Amniotic stem cell (primary cell): Measurements from ENCODE around the gene RTP2.

Experiments
- DNase-seq: peaks from one replicate; lab custom pipeline; 2025; lab: John Stamatoyannopoulos, UW

RTP2 gene

GRCh38 chr3:187738331-187739093 lies 36.2 kb upstream of the RTP2 start:
- peak; percentile 76 for DNase-seq

DNA sequence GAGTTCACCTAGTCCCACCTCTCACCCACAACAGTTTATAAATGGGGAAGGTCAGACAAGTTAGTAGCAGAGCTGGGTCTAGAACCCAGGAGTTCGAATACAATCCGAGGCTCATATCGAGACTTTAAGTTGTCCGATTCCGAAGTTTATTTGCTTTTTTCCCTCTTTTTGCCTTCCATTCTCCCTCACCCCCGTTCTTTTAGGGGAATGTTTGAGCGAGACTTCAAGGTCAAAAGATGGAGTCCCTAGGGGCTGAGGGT lies 35.6 kb upstream of the RTP2 start:
- DNase-seq = no peak

DNA sequence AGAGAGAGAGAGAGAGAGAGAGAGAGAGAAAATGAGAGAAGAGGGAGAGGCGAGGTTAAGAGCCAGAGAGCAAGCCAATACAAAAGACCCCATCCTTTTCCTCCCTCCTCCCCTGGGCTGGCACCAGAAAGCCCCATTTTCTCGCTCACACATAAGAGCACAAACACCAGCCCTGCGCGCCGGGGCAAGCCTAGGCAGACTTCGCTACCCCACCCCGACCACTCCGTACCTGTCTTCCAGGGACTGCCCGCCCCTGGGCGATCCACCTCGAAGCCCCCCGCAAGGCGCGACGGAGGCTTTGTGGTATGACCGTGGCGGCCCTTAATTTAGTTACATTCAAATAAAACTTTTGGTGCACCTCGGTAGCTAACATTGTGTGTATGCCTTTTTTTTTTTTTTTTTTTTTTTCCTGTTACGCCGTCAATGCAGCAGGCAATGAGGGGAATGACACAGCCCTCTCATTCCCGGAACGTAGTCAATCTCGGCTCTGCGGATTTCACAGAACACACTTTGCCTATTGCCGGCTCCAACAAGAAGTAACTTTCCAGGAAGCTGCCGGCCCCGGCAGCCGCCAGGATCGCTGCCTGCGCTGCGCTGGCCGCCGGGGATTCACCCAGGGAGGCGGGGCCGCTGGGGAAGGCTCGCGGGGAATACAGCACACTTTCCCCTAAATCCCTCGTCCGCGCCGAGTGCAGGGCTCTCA lies 35.2 kb upstream of the RTP2 start:
- no peak for DNase-seq

DNA sequence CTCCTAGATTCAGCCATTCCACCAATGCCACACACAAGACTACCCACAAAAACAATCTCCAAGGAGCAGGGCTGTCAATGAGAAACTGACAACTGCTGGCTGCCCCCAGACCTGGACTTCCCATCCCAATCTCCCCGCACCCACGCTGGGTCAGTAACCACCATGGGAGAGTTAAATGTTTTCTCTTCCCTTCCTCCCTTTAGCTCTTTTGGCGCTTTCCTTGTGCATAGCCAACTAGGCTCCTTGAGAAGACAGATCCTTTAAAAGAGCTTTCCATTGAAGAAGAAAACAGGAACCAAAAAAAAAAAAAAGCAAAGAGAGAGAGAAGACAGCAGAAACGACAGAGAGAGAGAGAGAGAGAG lies 34.6 kb upstream of the RTP2 start:
- no peak for DNase-seq

DNA sequence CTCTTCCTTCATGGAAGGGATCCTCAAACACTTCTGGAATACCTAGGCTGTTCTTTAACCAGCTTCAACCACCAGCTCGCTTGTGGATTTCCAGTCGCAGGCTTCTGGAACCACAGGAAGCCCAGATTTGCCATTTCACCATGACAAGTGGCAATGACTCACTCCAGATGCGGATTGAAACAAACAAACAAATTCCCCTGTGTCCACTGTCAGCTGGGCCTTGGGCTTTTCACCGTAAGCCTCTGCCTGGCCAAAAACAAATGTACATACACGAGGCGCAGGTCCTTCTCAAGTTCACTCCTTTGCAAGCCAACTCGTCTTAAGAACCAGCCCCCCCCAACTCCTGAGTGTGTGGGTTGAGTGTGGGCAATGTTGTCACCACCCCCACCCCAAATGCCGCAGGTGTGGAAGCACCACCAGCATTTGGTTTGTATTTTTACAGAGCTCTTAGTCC lies 34.1 kb upstream of the RTP2 start:
- no peak for DNase-seq

DNA sequence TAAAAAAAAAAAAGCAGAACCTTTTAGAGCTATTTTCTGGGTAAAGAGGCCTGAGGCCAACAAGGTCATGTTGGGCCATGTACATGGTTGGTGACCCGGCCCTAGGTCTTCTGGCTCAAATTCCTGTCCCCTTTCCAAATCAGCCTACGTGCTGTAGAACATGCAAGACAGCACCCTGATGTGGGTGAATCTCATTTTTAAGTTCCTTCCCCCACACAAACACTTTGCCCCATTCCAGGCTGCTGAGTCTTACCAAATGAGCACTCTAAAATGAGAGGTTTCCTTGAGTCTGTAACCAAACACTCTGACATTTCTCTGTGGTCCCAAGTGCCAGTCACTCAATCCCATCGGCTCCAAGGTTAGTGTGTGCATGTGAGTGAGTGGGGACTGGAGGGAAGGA lies 33.5 kb upstream of the RTP2 start:
- DNase-seq = no peak

DNA sequence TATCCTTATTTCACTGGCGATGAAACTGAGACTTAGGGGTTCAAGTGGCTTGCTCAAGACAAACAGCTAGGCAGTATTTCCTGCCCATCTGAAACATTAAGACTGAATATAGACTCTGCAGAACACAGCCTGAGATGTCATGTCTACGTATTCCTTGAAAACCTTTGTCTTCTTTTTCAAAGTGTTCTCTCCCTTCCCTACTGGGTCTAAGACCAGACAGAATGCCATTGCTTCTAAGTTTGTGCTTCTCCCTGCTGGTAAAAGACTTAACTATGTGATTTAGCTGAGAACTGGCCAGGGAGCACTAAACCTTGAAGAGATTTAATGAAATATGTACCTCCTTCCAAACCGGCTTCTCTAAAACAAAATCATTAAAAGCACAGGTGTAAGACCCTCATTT lies 33.0 kb upstream of the RTP2 start:
- no peak for DNase-seq

DNA sequence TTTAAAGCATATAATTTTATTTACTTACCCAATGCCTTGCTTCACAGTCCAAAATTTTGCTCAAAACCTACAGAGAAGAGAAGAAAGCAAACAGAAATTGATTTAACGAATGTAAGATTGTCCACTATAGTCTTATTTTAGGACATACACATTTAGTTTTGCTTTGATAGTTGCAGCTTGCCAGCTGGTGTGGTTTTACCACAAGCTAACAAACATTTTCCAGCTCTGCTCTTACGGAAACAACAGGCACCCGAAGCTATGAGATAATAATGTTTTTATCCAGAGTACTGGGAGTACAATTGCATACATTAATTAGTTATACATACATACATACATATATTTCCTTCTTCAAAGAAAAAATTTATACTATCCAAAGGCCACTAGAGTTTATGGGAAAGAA lies 32.5 kb upstream of the RTP2 start:
- no peak for DNase-seq

- no peak for DNase-seq
Observed at GRCh38 chr3:187733371-187733770, 31.0 kb upstream of the RTP2 start.

DNA sequence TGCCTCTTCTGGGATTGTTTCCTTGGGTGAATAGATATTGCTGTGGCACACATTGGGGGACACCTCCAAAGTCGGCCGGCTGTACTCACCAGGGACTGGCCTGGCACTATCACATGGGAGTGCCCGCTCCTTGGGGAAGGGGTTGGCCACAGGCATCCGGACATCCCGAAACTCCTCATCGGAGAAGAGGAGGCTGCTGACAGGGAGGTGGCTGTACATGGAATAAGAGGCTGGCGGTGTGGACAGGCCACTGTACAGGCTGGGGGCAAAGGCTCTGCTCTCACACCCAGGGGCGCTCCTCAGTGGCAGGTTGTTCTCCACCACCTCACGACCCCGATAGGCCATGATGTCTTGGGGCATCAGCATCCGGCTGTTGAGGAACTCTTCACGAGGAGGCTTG lies 27.2 kb upstream of the RTP2 start:
- no peak for DNase-seq

GRCh38 chr3:187728940-187729583 lies 26.7 kb upstream of the RTP2 start:
- DNase-seq = no peak

DNA sequence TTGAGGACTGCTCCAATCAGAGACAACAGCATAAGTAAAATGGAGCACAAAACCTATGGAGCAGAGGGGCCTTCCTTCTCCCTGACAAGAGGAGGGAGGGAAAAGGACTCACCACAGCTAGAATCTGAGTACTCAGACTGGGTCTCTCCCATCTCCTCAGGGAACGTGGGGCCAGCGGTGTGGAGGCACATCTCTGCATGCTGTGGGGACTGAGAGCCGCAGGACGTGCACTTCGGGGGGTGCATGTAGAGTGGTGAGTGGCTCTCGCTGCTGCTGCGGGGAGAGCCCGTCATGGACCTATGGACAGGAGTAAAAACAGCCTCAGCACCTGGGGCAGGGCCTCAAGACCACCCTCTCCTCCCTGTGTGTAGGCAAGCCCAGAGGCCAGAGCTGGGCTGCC lies 25.9 kb upstream of the RTP2 start:
- DNase-seq = no peak

DNA sequence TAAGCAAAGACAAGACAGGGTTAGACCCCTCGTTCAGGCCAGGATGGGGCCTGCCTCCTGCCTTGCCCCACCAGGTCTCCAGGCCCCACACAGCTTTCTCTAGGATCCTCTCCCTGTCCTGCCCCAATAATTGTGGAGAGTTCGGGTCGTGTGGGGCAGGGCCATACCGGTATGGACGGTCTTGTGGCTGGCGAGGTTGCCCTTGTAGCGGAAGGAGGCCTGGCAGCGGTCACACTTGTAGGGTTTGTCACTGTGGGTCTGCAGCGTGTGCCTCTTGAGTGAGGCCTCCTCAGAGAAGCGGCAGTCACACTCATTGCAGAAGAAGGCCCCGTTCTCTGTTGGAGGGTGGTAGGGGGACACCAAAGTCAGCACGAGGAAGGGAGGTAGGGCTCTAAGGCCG lies 24.2 kb upstream of the RTP2 start:
- no peak for DNase-seq

- no peak for DNase-seq
Observed at GRCh38 chr3:187725653-187726370, 23.5 kb upstream of the RTP2 start.

DNA sequence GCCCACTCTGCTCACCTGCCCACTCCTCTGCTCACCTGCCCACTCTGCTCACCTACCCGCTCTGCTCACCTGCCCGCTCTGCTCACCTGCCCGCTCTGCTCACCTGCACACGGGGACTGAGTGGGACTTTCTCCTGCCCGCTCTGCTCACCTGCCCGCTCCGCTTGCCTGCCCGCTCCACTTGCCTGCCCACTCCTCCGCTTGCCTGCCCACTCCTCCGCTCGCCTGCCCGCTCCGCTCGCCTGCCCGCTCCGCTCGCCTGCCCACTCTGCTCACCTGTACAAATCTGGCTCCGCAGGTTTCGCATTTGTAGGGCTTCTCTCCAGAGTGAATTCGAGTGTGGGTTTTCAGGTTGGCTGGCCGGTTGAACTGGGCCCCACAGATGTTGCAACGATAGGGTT lies 22.9 kb upstream of the RTP2 start:
- no peak for DNase-seq

GRCh38 chr3:187722206-187722612 lies 19.9 kb upstream of the RTP2 start:
- no peak for DNase-seq

DNA sequence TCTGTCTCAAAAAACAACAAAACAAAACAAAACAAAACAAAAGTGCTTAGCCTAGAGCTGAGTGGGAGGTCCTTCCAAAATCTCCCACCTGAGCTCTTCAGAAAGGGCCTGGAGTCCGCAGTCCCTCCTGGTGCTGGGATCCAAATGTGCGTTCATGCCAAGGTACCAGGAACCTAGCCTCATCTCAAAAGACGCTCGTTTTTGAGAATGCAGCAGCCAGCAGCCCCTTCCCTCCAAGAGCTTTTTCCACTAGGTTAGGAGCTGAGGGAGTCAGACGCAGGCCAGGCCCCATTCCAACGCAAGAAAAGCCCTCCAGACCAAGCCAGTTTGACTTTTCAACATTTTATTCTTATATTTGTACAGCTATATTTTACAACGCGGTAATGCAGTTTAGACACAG lies 18.7 kb upstream of the RTP2 start:
- DNase-seq = no peak

- no peak for DNase-seq
Observed at GRCh38 chr3:187720337-187720670, 17.9 kb upstream of the RTP2 start.

DNA sequence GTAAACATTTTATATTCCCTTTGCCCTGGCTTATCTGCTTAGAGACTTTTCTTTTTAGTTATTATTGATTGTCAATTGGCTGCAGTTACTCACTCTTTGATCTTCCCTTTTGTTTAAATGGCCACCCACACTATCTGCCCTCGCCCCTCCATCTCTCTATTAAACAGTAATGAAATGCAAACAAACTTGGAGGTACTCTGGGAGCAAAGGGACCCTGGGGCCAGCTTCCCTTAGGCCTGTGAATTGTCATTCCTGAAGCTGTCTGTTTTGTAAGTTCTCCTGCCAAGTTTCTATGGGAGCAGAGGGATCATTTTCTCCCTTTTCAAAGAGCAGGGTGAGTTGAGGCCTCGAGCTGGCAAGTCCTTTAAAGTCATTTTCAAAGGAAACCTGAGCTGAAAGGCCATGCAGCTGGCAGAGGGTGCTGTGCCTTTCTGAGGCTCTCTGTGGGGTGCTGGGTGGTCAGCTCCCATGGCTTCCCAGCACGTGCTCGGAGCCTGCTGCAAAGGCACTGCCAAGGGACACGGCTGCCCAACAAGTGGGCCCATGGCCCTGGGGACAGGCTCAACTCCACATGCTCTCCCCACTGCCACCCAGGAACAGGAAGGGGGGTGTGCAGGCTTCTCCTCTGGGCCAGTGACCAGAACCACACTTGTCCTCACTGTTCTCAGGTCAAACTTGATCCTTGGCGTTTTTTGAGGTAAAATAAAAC lies 17.4 kb upstream of the RTP2 start:
- DNase-seq = no peak

DNA sequence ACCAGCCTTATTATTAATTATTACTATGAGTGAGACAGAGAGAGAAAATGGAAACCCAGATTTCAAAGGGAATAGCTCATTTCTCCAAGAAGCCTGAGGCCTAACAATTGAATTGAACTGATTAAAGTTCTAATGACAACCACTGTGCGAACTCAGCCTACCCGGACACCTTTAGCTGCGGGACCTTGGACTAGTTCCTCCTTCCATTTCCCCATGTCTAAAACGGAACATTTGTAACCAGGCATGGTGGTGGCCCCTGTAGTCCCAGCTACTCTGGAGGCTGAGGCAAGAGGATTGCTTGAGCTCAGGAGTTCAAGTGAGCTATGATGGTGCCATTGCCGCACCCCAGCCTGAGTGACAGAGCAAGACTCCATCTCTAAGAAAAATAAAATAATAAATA lies 16.4 kb upstream of the RTP2 start:
- no peak for DNase-seq

GRCh38 chr3:187717572-187717971 lies 15.2 kb upstream of the RTP2 start:
- no peak for DNase-seq

DNA sequence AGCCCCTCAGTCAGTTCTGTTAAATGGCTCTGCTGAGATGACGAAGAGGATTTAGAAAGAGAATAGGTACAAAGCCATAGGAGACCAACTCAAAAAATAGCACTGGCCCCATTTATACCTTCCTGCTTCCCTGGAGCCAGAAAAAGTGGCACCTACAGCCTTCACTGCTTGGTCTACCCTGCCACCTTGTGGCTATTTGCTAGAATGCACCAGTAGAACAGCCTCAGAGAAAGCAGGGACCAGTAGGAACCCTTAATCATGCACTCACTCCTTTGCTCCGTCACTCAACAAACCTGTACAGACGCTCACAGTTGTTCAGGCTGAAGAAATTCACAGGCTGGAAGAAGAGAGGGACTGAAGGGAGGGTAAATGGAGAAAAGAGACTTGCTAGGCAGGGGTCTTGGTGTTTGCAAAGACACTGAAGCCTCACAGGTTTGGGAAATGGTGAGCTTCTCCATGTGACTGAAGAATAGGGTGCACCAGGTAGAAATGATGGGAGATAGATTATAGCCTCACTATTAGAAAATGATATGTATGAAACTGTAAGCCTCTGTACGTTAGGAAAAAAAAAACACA lies 12.1 kb upstream of the RTP2 start:
- peak; percentile 54 for DNase-seq
